ENCODE results near the gene DAB1.

Gene DAB1

GRCh38 chr1:57423656-57424211 lies at the start of gene DAB1:
Gene DAB1 (minus strand): TSS chr1:57424060. CDS start chr1:57291030, 133,030 bp downstream.
- no peak for DNase-seq (ENCODE audit: low read depth in 2 of 2)

GRCh38 chr1:57473448-57473847 lies 49.6 kb upstream of the DAB1 start:
- no peak for DNase-seq (ENCODE audit: low read depth in 2 of 2)

- no peak for DNase-seq (ENCODE audit: low read depth in 2 of 2)
Observed at GRCh38 chr1:57471995-57472394, 48.1 kb upstream of the DAB1 start.

GRCh38 chr1:57470036-57470435 lies 46.2 kb upstream of the DAB1 start:
- DNase-seq (ENCODE audit: low read depth in 2 of 2) = no peak

GRCh38 chr1:57468641-57469523 lies 45.0 kb upstream of the DAB1 start:
- DNase-seq (ENCODE audit: low read depth in 2 of 2) = no peak

GRCh38 chr1:57467830-57468229 lies 44.0 kb upstream of the DAB1 start:
- DNase-seq (ENCODE audit: low read depth in 2 of 2) = no peak

GRCh38 chr1:57464756-57465155 lies 40.9 kb upstream of the DAB1 start:
- no peak for DNase-seq (ENCODE audit: low read depth in 2 of 2)

GRCh38 chr1:57463343-57463742 lies 39.5 kb upstream of the DAB1 start:
- no peak for DNase-seq (ENCODE audit: low read depth in 2 of 2)

- no peak for DNase-seq (ENCODE audit: low read depth in 2 of 2)
Observed at GRCh38 chr1:57461405-57461804, 37.5 kb upstream of the DAB1 start.

- no peak for DNase-seq (ENCODE audit: low read depth in 2 of 2)
Observed at GRCh38 chr1:57451516-57451915, 27.7 kb upstream of the DAB1 start.

GRCh38 chr1:57450981-57451380 lies 27.1 kb upstream of the DAB1 start:
- DNase-seq (ENCODE audit: low read depth in 2 of 2) = no peak

GRCh38 chr1:57447551-57447950 lies 23.7 kb upstream of the DAB1 start:
- DNase-seq (ENCODE audit: low read depth in 2 of 2) = no peak

- DNase-seq (ENCODE audit: low read depth in 2 of 2) = no peak
Observed at GRCh38 chr1:57443004-57443403, 19.1 kb upstream of the DAB1 start.

GRCh38 chr1:57440096-57440495 lies 16.2 kb upstream of the DAB1 start:
- DNase-seq (ENCODE audit: low read depth in 2 of 2) = no peak

GRCh38 chr1:57431400-57431799 lies 7.5 kb upstream of the DAB1 start:
- DNase-seq (ENCODE audit: low read depth in 2 of 2) = no peak

GRCh38 chr1:57424231-57425027 lies 569 bp upstream of the DAB1 start:
- DNase-seq (ENCODE audit: low read depth in 2 of 2) = no peak

- DNase-seq (ENCODE audit: low read depth in 2 of 2) = no peak
Observed at GRCh38 chr1:57423135-57423655, 665 bp downstream of the DAB1 start.

- no peak for DNase-seq (ENCODE audit: low read depth in 2 of 2)
Observed at GRCh38 chr1:57422271-57423134, 1.4 kb downstream of the DAB1 start.

- DNase-seq (ENCODE audit: low read depth in 2 of 2) = no peak
Observed at GRCh38 chr1:57421806-57422205, 2.1 kb downstream of the DAB1 start.

GRCh38 chr1:57420981-57421785 lies 2.7 kb downstream of the DAB1 start:
- DNase-seq (ENCODE audit: low read depth in 2 of 2) = no peak

- DNase-seq (ENCODE audit: low read depth in 2 of 2) = no peak
Observed at GRCh38 chr1:57418971-57419370, 4.9 kb downstream of the DAB1 start.

All from stimulated activated CD8-positive, alpha-beta memory T cell treated with anti-CD3 and anti-CD28 coated beads, Interleukin-15, amount 100 ng/mL, for 4 hours (primary cell).